GM19463 (cell line): ENCODE data around the gene ACVRL1.

Experiments
- ATAC-seq: cut with Tn5 transposase; IDR thresholded peaks from one replicate; pipeline ENCODE4 v1.9.1; 2021; ENCODE audit warnings: mild to moderate bottlenecking, moderate library complexity; ENCODE audit not compliant: unreplicated experiment

The ACVRL1 gene

DNA sequence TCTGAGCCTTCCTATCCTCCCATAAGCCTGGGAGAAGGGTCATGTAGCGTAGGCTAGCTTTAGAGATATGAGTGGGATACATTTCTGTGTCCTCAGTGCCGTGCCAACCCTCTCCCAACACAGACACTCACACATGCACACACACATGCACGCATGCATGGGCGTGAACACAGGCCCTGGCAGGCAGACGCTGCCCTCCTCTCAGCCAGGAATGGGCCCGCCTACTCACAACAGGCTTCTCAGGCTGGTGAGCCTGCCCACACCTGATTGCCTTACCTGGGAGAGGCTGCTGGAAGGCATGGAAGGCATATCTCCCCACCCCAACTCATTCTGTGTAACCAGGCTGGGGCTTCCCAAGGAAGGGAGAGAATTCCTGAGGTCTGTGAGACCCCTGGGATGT is 31.4 kb downstream of the ACVRL1 start:
- ATAC-seq = no peak

DNA sequence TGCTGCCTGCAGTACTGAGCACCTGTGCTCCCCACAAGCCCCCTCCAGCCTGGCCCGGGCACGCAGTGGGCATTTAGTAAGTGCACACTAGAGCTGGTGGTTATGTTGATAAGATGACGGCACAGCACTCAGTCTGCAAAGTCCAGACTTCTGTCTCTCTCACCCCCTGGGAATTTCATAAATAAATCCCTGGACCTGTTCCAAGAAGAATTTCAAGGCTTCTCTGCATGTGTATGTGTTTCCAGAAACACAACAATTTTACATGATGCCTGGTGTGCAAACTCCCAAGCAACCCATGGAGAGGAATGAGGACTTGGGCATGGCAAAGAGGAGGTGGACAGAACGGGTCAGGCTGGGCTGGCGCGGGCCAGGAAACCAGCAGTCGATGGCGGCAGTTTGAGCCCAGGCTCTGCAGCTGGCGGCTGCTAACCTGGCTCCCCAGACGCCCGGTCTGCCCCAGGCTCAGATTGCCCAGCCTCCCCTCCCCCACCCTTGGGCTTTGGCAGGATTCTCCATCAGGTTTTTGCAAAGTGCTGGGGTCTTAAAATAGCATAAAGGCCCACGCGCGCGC is 33.8 kb downstream of the ACVRL1 start:
- ATAC-seq = no peak

DNA sequence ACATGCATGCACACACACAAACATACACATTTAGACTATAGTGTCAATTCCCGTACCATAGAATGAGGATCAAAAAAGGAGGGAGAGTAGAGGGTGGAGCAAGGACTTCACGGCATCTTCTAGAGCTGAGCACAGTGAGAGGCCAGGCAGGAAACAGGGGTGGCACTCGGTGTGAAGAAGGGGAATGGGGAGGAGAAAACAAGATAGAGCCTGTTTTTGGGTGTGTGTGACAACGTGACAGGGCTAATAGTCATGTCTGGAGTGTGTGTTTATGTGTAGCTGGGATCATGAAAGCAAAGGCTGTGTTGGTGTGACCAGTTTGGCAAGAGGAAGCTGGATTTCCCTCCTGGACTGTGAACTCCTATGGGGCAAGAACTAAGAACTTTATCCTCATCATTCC is 34.3 kb downstream of the ACVRL1 start:
- ATAC-seq = no peak

DNA sequence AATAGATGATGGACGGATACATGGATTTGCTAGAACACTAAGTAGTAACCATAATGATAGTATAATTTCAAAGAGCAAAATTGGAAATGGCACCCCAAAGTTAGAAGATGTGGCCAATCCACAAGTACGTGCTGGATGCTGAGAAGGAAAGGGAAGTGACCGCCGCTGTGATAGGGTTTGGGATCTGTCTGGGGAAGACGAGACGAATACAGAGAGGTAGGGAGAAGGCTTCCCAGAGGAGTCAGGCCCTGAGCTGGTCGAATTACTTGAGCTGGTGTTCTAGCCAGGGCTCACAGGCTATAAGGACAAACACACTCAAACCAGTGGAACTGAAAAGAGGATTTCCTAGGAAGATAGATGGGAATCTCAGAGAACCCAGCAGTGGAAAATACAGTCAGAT is 34.8 kb downstream of the ACVRL1 start:
- no peak for ATAC-seq

- no peak for ATAC-seq
Measured at GRCh38 chr12:51942501-51943000, 35.2 kb downstream of the ACVRL1 start.

DNA sequence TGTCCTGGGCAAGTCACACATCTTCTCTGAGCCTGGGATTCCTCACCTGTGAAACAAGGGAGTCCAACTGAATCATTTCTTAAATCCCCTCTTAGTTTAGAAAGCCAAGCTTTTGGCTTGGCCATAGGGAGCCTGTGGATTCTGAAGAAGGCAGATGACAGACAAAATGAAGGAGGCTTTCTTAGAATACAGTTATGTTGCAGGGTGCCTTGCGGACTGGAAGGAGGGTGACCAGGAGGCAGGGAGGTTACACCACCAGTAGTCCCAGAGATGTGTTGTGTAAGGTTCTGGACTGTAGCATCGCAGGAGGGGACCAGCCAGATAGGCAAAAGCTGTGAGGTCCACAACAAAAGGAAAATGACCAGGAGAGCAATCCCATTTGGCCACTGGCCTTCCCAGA is 36.0 kb downstream of the ACVRL1 start:
- no peak for ATAC-seq

DNA sequence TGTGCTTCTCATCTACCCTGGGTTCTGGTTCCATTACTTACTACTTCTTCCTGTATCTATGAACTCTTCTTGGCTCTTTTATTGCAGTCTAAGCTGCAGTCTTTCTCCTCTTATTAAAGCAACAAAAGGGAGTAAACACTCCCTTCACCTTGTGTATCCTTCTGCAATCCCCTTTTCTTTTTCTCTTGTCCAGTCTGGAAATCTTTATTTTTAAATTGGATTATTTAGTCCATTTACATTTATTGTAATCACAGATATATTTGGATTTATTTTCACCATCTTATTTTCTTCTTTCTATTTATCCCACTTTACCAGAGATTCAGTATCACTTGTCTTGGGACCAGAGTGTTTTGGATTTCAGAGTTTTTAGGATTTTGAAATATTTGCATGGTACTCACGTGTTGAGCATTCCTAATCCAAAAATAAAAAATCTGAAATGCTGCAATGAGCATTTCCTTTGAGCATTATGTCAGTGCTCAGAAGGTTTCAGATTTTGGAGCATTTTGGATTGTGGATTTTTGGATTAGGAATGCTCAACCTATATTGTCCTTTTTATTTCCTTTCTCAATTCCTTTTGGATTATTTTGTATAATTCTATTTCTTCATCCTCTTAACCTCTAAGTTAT is 37.4 kb downstream of the ACVRL1 start:
- no peak for ATAC-seq

DNA sequence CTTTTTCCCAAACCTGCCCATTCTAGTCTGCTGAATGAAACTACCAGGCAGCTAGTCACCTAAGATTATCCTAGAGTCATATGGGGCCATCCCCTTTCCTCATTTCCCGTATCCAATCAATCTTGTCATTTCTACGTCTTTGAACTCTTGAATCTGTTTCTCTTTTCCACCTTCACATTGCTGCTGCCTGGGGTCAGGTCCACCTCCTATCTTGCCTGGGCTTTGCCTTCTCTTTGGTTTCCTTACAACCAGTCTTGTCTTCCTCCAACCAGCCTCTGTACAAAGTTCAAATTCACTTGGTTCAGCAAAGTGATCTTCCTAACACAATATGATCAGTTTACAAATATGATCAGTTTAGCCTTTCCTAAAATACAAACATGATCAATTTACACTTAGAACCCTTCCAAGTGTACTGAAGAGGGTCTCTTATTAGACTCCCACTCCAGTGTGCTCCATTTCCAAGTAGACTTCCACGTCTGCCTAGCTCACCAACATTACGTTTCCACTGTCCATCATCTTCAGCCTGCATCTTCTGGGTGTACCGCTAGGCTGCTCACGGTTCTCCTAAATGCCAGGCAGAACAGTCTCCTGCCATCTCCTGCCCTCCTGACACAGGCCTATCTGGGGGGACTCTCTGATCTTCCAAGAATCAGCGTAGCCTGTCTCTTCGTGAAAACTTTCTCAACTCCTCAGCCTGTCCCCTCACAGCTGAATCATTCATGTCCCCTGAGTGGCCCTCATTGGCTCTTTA is 40.1 kb downstream of the ACVRL1 start:
- no peak for ATAC-seq

DNA sequence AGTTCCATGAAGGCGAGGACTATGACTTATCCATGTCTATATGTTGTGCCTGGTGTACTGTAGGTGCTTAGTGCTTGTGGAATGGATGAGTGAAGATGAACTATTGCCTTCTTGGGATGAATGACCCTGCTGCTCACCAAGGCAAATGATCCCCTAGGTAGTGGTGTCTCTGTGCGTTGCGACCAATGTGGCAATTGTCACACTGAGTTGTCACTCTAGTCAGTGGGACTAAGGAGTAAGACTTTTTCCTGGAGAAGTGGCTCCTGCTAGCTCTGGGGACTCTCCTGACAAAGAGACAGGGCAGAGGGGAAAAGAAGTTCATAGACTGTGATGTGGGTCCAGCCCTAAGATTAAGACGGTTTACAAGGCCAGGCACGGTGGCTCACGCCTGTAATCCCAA is 40.8 kb downstream of the ACVRL1 start:
- ATAC-seq = no peak

DNA sequence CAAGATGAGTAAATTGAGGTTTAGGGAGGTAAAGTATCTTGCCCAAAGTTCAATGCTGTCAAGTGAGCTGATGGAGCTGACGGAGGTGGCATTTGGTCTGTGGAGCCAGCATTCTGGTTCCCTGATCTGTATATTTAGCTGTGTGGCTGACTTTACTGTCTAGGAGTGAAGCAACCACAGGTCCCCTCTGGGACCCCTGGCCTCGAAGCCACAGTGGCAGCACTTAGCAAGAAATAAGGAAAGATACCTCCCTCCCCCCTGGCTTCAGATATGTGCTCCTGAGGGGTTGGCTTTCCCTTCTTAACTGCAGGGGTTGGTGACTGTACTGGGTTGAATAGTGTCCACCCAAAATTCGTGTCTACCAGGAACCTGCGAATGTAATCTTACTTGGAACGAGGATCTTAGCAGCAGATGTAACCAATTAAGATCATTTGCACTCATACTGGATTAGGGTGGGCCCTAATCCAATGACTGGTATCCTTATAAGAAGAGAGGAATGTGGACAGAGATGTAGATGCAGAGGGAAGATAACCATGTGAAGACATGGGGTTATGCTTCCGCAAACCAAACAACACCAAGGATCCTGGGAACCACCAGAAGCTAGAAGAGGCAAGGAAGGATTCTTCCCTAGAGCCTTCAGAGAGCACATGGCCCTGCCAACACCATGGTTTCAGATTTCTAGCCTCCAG is 42.2 kb downstream of the ACVRL1 start:
- ATAC-seq = no peak

DNA sequence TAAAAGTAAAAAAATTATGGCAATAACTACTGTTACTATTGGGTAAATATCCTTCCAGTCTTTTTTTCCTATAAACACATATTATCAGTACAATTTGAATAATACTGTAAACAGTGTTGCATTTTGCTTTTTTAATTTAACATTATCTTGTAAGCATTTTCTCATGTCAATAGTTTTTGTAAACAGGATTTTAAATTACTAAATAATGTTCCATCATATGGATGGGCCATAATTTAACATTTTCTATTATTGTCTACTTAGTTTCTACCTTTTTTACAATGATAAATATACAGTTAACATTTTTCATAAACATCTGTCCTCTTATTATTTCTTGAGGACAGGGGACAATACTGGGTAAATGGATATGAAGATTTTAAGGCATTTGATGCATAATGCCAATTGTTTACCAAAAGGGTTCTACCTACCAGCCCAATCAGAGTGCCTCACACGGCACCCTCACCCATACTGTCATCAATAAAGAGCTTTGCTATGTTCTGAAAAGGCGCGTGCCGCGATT is 43.4 kb downstream of the ACVRL1 start:
- no peak for ATAC-seq

DNA sequence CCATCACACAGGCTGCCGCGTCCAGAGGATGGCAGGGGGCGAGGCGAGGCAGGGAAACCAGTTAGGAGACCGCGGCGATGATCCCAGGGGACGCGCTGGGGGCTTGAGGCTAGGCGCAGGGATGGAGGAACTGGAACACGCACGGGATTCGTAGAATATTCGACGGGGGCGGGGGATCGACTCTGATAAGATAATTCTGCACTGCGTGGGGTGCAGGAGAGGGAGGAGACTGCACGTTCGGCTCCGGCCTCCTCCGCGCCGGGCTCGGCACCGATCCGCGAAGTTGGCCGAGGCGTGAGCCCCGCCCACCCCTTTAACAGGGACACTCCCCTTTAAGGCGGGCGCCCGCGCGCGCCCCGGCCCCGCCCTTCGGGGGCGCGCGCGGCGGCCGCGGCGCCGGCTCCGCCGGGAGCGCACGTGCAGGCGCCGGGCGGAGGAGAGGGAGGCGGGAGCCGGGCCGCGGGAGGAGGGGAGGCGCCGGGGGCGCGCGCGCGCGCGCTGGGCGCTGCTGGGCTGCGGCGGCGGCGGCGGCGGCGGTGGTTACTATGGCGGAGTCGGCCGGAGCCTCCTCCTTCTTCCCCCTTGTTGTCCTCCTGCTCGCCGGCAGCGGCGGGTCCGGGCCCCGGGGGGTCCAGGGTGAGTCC is 44.0 kb downstream of the ACVRL1 start, which contains the start of gene ACVR1B:
TSS of gene ACVR1B (plus strand) at position 501 of the 644 bp plus-strand sequence. CDS start at position 546, 45 bp downstream.
- ATAC-seq = peak; percentile 91

GRCh38 chr12:51951843-51952722 is 44.8 kb downstream of the ACVRL1 start:
- no peak for ATAC-seq

DNA sequence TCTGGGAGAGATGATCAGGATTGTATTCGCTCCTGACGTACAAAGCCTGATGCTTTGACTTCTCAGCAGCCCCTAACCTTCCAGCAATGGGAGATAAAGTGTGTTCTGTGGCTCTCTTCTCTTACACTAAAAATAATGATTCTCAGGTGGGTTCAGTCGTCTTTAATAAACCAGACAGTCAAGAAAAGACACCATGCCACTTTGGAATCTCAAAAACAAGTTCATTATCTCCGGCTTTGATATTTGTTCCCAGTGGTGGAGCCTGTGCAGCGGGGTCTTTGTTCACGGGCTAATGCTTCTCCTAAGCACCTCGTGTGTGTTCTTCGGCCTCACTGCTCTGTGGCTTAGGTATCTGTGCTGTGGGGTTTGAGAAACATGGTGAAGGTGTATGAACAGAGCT is 45.8 kb downstream of the ACVRL1 start:
- no peak for ATAC-seq

DNA sequence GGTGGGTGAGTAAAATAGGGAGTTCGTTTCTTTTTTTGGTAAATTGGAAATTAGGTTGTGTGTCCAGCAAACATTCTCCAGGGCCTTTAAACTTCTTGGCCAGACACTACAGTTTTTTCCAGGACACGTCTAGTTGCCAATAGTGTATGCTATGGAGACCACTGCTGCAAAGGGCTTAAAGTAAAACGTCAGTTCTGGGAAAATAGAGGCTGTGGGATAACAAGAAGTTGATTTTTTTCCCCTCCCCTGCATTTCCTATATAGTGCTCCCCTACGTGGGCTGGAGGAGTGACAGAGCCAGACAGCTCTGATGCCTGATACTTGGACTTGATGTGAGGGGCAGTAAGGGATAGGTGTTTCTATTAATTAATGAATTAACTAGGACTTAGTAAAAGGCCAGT is 46.6 kb downstream of the ACVRL1 start:
- no peak for ATAC-seq

GRCh38 chr12:51954561-51955361 is 47.5 kb downstream of the ACVRL1 start:
- ATAC-seq = no peak

DNA sequence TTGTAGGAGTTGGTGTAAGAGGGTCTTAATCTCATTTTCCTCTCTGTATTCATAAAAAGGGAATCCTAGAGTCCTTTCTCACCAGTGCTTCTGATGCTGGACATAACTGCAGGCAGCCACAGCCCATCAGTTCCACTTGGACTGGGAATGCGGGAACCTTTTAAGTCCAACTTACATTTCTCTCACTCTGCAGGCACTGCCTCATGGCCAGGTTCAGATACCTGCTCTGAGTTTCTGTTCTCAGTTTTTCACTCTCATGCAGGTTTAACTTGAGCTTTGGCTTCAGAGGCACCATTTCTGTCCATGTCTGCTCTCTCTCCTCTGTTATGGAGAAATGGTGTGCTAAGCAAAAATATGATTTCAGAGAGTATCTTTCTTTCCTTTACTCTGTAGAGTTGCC is 48.4 kb downstream of the ACVRL1 start:
- no peak for ATAC-seq

DNA sequence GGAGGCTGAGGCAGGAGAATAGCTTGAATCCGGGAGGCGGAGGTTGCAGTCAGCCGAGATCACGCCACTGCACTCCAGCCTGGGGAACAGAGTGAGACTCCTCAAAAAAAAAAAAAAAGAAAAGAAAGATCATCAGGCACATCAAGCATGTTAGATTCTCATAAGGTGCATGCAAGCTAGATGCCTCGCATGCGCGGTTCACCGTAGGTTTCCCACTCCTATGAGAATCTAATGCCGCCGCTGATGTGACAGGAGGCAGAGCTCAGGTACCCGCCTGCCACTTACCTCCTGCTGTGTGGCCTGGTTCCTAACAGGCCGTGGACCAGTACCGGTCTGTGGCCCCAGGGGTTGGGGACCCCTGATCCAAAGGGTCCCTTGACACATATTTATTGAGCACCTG is 51.2 kb downstream of the ACVRL1 start:
- ATAC-seq = no peak

DNA sequence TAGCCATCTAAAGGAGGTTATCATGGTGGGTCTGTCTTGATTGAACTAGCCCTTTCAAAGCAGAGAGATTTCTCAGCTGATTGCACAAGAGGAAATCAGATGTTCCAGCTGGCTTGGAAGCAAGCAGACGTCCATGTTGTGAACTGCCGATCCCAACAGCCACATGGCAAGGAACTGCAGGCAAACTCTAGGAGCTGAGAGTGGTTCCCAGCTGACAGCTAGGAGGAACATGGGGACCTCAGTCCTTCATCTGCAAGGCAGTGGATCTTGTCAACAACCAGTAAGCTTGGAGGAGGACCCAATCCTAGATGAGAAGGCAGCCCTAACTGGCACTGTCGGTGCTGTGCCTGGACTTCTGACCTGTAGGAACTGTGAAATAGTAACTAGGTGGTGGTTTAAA is 51.9 kb downstream of the ACVRL1 start:
- no peak for ATAC-seq
